ENCODE results near the gene PCBP3. TPM values are rescaled to one million over a fixed set of nuclear protein-coding genes. Genes with fewer than 3 reads are reported as not detected.

The PCBP3 gene
- total RNA-seq, 1 donor from 2014 or later = 8.2 TPM

DNA sequence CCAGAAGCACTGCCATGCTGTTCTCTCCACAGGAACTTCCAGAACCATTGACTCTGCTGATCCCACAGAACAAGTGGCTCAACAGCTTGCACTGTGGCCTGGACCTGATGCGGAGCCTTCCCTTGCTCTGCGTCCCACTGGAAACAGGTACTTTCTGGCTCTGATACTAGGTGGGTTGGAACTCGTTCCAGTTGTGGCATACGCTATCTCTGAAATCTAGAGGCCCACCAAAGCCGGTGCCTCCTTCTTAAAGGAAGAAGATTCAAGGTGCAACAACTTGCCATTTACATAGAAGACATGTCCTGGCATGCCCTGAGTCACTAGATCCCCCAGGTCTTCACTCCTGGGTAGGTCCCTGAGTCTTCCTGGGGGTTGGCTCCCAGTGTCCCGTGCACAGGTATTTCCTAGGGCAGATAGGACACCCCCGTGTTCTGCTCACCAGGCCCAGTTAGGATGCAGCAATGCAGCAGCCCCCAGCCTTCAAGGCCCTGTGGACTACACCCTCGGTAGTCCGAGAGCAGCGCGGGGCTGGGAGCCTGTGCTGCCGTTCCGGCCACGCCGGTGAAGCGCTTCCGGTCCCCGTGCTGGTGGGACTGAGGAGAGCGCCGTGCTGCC lies 10.8 kb upstream of the PCBP3 start:
- H3K36me3 Mint-ChIP-seq (ENCODE audit: low read depth) = no peaks in the 10 kb centered on the region
- peaks cover 4% of the 10 kb centered on the region for H3K4me1 Mint-ChIP-seq (ENCODE audit: low read depth)
- no peak overlapping the region for H3K27ac Mint-ChIP-seq
- intact Hi-C loops (cut with micrococcal nuclease) = no loop called here
- no peak overlapping the region for H3K4me3 Mint-ChIP-seq
- H3K27me3 Mint-ChIP-seq (ENCODE audit: insufficient read depth) = peaks cover 4% of the 10 kb centered on the region
- no peak for DNase-seq (ENCODE audit: low spot score)
- no peaks in the 10 kb centered on the region for H3K9me3 Mint-ChIP-seq

DNA sequence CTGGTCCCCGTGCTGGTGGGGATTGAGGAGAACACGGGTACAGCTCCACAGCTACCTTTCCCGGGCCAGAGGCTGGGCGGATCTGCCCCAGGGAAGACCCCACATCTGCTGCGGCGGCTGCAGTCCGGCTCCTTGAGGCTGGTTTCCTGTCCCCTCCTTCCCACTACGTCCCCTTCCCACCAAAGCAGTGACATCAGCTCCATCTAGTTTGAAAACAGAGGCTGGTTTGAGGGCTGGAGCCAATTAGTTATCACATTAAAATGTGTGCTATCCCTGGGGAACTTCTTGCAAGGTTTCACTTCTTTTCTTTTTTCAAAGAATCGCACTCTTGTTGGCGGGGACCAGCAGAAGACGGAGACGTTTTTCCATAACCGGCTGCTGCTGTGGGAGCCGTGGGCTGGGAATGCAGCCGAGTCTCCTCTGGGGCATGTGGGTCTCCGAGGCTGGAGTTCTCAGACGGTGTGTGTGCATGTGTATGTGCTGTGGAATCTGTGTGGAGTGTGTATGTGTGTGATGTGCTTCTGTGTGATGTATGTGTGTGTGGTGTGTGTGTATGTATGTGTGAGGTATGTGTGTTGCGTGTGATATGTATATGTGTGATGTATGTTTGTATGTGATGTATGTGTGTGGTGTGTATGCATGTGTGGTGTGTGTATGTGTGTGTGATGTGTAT lies 8.9 kb upstream of the PCBP3 start:
- no peaks in the 10 kb centered on the region for H3K9me3 Mint-ChIP-seq

DNA sequence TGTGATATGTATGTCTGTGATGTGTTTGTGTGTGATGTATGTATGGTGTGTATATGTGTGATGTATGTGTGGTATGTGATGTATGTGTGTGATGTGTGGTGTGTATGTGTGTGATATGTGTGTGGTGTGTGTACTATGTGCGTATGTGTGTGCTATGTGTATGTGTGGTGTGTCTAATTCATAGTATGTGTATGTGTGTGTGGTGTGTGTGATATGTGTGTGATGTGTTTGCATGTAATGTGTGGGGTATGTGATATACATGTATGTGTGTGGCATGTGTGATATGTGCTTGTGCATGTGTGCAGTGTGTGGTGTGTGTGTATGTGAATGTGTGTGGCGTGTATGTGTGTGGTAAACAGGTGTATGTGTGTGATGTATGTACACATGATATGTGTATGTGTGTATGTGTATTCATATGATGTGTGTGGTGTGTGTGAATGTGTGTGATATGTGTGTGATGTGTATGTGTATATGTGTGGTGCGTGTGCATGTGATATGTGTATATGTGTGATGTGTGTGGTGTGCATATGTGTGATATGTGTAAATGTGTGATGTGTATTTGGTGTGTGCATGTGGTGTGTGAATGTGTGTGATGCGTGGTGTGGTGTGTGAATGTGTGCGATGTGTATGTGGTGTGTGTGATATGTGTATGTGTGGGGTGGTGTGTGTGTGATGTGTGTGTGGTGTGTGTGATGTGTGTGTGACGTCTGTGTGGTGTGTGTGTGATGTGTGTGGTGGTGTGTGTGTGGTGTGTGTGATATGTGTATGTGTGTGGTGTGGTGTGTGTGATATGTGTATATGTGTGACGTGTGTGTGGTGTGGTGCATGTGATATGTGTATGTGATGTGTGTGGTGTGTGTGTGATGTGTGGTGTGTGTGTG lies 8.0 kb upstream of the PCBP3 start:
- no peak overlapping the region for H3K4me3 Mint-ChIP-seq
- intact Hi-C loops (cut with micrococcal nuclease) = no loop called here
- H3K4me1 Mint-ChIP-seq (ENCODE audit: low read depth) = peaks cover 4% of the 10 kb centered on the region
- DNase-seq (ENCODE audit: low spot score) = no peak
- no peak overlapping the region for H3K27ac Mint-ChIP-seq
- no peaks in the 10 kb centered on the region for H3K9me3 Mint-ChIP-seq
- peaks cover under 1% of the 10 kb centered on the region for H3K27me3 Mint-ChIP-seq (ENCODE audit: insufficient read depth)
- no peaks in the 10 kb centered on the region for H3K36me3 Mint-ChIP-seq (ENCODE audit: low read depth)

More for the DNA sequence above, 8.9 kb upstream of the PCBP3 start:
- Mint-ChIP-seq H3K27me3 (ENCODE audit: insufficient read depth) (no peaks in the 10 kb centered on the region), H3K4me3 (no peak overlapping the region), H3K36me3 (ENCODE audit: low read depth) (no peaks in the 10 kb centered on the region), H3K4me1 (ENCODE audit: low read depth) (peaks cover 4% of the 10 kb centered on the region), H3K27ac (no peak overlapping the region)
- intact Hi-C loops (cut with micrococcal nuclease) = no loop called here
- DNase-seq (ENCODE audit: low spot score) = no peak

GRCh38 chr21:45636459-45636858 lies 7.1 kb upstream of the PCBP3 start:
- no peak overlapping the region for H3K27ac Mint-ChIP-seq
- H3K27me3 Mint-ChIP-seq (ENCODE audit: insufficient read depth) = peaks cover 4% of the 10 kb centered on the region
- no peaks in the 10 kb centered on the region for H3K36me3 Mint-ChIP-seq (ENCODE audit: low read depth)
- H3K9me3 Mint-ChIP-seq = no peaks in the 10 kb centered on the region
- intact Hi-C loops (cut with micrococcal nuclease) = no loop called here
- no peak for DNase-seq (ENCODE audit: low spot score)
- no peak overlapping the region for H3K4me3 Mint-ChIP-seq
- H3K4me1 Mint-ChIP-seq (ENCODE audit: low read depth) = peaks cover 4% of the 10 kb centered on the region

DNA sequence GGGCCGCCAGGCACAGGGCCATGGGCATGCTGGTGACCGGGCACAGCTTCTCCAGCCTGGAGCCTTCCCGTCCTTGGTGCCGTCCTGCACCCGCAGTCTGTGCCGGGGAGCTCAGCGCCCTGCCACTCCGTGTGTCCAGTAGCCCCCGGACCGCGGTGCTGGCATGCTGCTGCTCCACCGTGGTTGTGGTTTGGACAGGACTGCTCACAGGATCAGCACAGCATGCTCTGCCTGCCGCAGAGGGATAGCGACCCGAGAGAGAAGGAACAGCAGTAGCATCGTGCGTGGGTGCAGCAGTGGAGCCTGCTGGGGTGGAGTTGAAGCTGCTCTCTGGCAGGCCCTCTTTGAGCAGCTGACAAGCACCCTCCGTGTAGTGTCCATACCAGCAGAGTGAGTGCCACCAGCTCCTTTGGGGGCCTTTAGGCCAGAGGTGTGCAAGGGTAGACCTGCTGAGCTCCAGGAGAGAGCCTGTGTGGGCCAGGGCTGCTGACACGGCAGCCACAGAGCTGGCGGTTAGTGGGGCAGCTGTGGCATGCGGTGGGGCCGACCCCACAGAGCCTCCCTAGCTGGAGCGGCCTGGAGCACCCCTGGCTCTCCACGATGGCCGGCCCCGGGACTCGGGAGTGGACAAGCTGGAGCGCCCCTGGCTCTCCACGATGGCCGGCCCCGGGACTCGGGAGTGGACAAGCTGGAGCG lies 6.4 kb upstream of the PCBP3 start:
- no peak overlapping the region for H3K4me3 Mint-ChIP-seq
- H3K4me1 Mint-ChIP-seq (ENCODE audit: low read depth) = peaks cover under 1% of the 10 kb centered on the region
- H3K36me3 Mint-ChIP-seq (ENCODE audit: low read depth) = no peaks in the 10 kb centered on the region
- H3K27me3 Mint-ChIP-seq (ENCODE audit: insufficient read depth) = peaks cover 4% of the 10 kb centered on the region
- H3K27ac Mint-ChIP-seq = no peak overlapping the region
- intact Hi-C loops (cut with micrococcal nuclease) = no loop called here
- no peaks in the 10 kb centered on the region for H3K9me3 Mint-ChIP-seq
- DNase-seq (ENCODE audit: low spot score) = no peak

GRCh38 chr21:45637883-45638282 lies 5.6 kb upstream of the PCBP3 start:
- Mint-ChIP-seq H3K27ac (no peak overlapping the region), H3K4me1 (ENCODE audit: low read depth) (no peaks in the 10 kb centered on the region), H3K9me3 (no peaks in the 10 kb centered on the region), H3K36me3 (ENCODE audit: low read depth) (no peaks in the 10 kb centered on the region), H3K4me3 (no peak overlapping the region), H3K27me3 (ENCODE audit: insufficient read depth) (peaks cover 4% of the 10 kb centered on the region)
- no peak for DNase-seq (ENCODE audit: low spot score)
- intact Hi-C loops (cut with micrococcal nuclease) = no loop called here

DNA sequence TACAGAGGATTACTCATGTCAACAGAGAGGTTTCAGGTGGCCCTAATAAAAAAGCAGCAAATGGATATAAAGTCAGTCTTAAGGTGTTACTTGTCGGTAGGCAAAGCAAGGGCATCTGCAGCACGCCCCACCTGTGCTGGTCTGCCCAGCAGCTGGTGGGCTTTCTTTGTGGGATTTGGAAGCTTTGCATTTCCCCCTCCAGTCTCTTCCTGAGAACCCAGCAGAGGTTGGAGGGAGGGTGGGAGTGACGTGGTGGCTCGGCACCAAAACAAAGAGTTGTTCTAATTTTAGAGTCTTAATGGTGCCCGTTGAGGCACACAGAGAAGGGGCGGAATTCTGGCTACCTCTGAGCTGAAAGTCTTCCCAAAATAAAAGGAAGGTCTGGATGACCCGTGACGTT lies 4.8 kb upstream of the PCBP3 start:
- Mint-ChIP-seq H3K36me3 (ENCODE audit: low read depth) (no peaks in the 10 kb centered on the region), H3K4me1 (ENCODE audit: low read depth) (no peaks in the 10 kb centered on the region), H3K9me3 (no peaks in the 10 kb centered on the region), H3K4me3 (no peak overlapping the region), H3K27ac (no peak overlapping the region), H3K27me3 (ENCODE audit: insufficient read depth) (peaks cover 4% of the 10 kb centered on the region)
- DNase-seq (ENCODE audit: low spot score) = no peak
- intact Hi-C loops (cut with micrococcal nuclease) = no loop called here

GRCh38 chr21:45639206-45640000 lies 4.1 kb upstream of the PCBP3 start:
- no peaks in the 10 kb centered on the region for H3K36me3 Mint-ChIP-seq (ENCODE audit: low read depth)
- no peak overlapping the region for H3K4me3 Mint-ChIP-seq
- peaks cover 4% of the 10 kb centered on the region for H3K27me3 Mint-ChIP-seq (ENCODE audit: insufficient read depth)
- H3K4me1 Mint-ChIP-seq (ENCODE audit: low read depth) = peaks cover 2% of the 10 kb centered on the region
- no peak overlapping the region for H3K27ac Mint-ChIP-seq
- no peak for DNase-seq (ENCODE audit: low spot score)
- intact Hi-C loops (cut with micrococcal nuclease) = no loop called here
- no peaks in the 10 kb centered on the region for H3K9me3 Mint-ChIP-seq

DNA sequence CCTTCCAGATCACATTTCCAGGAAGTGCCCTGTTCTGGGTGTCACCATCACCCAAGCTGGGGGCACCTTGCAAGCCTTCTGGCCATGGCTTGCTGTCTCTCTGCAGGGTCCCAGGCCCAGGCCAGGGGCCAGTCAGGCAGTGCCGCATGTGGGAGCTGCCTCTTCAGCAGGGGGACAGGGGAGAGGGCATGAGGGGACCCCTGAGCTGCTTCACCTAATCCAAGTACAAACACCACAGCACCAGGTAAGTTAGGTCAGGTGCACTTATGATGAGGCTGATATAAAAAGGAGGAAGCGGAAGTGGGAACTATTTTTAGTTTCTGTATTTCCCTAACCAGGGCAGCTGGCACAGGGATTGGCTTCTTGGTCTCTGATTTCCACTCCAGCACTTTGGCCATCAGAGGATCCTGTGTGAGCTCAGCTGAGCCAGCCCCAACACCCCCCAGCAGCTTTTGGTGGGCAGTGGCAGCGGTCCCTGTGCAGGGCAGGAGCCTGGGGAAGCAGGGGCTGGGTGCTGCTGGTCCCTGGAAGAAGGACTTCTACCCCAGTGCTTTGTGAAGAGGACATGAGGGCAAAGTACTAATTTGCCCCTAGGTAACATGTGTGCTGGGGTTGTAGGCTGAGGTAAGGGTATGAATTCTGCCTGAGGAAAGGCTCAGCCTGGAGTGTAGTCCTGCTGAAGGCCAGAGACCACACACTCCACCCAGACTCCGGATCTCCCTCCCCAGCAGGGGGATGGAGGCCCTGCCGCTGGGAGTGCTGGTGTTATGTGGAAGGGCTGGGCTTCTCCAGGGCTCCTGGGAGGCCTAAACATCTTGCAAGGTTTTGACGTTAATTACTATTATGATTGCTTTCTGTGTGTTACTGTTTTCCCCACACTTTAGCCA lies 3.3 kb upstream of the PCBP3 start:
- Mint-ChIP-seq H3K9me3 (no peaks in the 10 kb centered on the region), H3K27ac (no peak overlapping the region)
- intact Hi-C loops (cut with micrococcal nuclease) = loop anchor here (5.0 to 10.0 kb wide), 2 partner anchors 245 to 823 kb away; partner anchors contain the start of gene SUMO3

DNA sequence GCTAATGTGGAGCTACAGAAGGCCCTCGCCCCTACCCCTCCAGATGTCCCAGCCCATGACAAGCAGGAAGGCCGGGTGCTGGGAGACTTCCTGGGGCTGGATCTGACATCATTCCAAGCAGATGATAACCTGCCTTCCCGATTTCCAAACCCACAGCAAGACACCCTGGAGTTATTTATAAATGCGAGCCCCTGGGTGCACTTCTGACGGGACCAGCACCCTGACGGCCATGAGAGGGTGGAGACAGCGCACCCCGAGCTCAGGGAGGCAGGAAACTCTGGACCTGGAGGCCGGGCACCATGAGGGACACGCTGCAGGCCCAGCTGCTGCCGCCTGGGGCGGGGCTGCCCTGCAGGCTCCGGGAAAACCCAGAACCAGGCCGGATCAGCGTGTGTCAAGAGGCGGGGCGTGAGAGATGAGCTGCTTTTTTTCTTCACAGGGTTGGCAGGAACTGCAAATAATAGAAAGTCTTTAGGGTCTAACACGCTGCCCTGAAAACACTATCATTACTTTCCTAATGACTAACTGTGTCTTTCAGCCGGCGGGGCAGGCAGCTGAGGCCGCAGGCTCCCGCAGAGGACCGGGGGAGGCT lies 2.5 kb upstream of the PCBP3 start:
- Mint-ChIP-seq H3K4me1 (ENCODE audit: low read depth) (peaks cover 15% of the 10 kb centered on the region), H3K27ac (peak overlapping the region; percentile 23), H3K36me3 (ENCODE audit: low read depth) (peaks cover 3% of the 10 kb centered on the region), H3K4me3 (peak overlapping the region; percentile 69), H3K27me3 (ENCODE audit: insufficient read depth) (peaks cover 10% of the 10 kb centered on the region), H3K9me3 (peaks cover 3% of the 10 kb centered on the region)
- intact Hi-C loops (cut with micrococcal nuclease) = loop anchor here (5.0 to 10.0 kb wide), 2 partner anchors 244 to 824 kb away; partner anchors contain the start of gene SUMO3
- no peak for DNase-seq (ENCODE audit: low spot score)

More for the DNA sequence above, 3.3 kb upstream of the PCBP3 start:
- peaks cover 4% of the 10 kb centered on the region for H3K27me3 Mint-ChIP-seq (ENCODE audit: insufficient read depth)
- no peak for DNase-seq (ENCODE audit: low spot score)
- H3K36me3 Mint-ChIP-seq (ENCODE audit: low read depth) = no peaks in the 10 kb centered on the region
- H3K4me3 Mint-ChIP-seq = peak overlapping the region; percentile 51
- peaks cover 8% of the 10 kb centered on the region for H3K4me1 Mint-ChIP-seq (ENCODE audit: low read depth)

GRCh38 chr21:45641480-45642035 lies 2.0 kb upstream of the PCBP3 start:
- H3K27ac Mint-ChIP-seq = peak overlapping the region; percentile 7
- intact Hi-C loops (cut with micrococcal nuclease) = loop anchor here (2.0 to 10.0 kb wide), 3 partner anchors 243 to 1303 kb away; partner anchors contain the start of genes CFAP410 and SUMO3
- H3K9me3 Mint-ChIP-seq = peaks cover 4% of the 10 kb centered on the region
- H3K36me3 Mint-ChIP-seq (ENCODE audit: low read depth) = peaks cover 3% of the 10 kb centered on the region
- H3K4me3 Mint-ChIP-seq = peak overlapping the region; percentile 69
- DNase-seq (ENCODE audit: low spot score) = no peak
- H3K4me1 Mint-ChIP-seq (ENCODE audit: low read depth) = peaks cover 15% of the 10 kb centered on the region
- peaks cover 10% of the 10 kb centered on the region for H3K27me3 Mint-ChIP-seq (ENCODE audit: insufficient read depth)

Measured in activated T-helper 1 cell treated with anti-CD3 and anti-CD28 coated beads, Interleukin-12 subunit alpha, Interleukin-12 subunit beta, Interleukin-2, Interleukin-4 antibody, amounts not matched to agents 30 ng/mL and 10 ng/mL and 1 ng/mL, durations not matched to agents 14 hours and 24 hours and 36 hours (primary cell).